Effector memory CD8-positive, alpha-beta T cell (primary cell): Measurements from ENCODE around the gene CDH4.

ENCODE experiments used
- ATAC-seq: fragments of 150-1000 bp; cut with Tn5 transposase; replicated peaks from 2 replicates; pipeline ENCODE4 v1.10.0; 2021; ENCODE audit warnings: mild to moderate bottlenecking, moderate library complexity
- DNase-seq, 3 experiments: peaks; one replicate each; pipeline ENCODE4 v3.0.0; 2021
- H3K27ac Mint-ChIP-seq, 2 donors: one replicate each; pipeline ENCODE4 v1.8.0; 2022; ENCODE audit warnings: mild to moderate bottlenecking in 2 of 2, mixed read lengths in 2 of 2, moderate library complexity in 2 of 2
- H3K27me3 Mint-ChIP-seq, 2 donors: one replicate each; pipeline ENCODE4 v1.8.0; 2022; ENCODE audit warnings: mixed read lengths in 2 of 2
- H3K36me3 Mint-ChIP-seq: one replicate; pipeline ENCODE4 v1.8.0; 2022; ENCODE audit warnings: mild to moderate bottlenecking, moderate library complexity, mixed read lengths; ENCODE audit not compliant: insufficient read depth
- H3K4me1 Mint-ChIP-seq, 2 donors: one replicate each; pipeline ENCODE4 v1.8.0; 2022; ENCODE audit warnings: low read depth in 2 of 2, mixed read lengths in 2 of 2
- H3K4me3 Mint-ChIP-seq, 2 donors: one replicate each; pipeline ENCODE4 v1.8.0; 2022; ENCODE audit warnings: mild to moderate bottlenecking in 2 of 2, mixed read lengths in 2 of 2, moderate library complexity in 2 of 2
- H3K9me3 Mint-ChIP-seq, 2 donors: one replicate each; pipeline ENCODE4 v1.8.0; 2022; ENCODE audit warnings: mixed read lengths in 2 of 2

Gene CDH4

GRCh38 chr20:61790116-61790827 is 538.2 kb downstream of the CDH4 start:
- H3K27ac Mint-ChIP-seq: no peak overlapping the region
- H3K4me3 Mint-ChIP-seq: no peak overlapping the region
- peaks cover 15 to 17% of the 10 kb centered on the region in 2 donors for H3K27me3 Mint-ChIP-seq
- DNase-seq (no peak), ATAC-seq (no peak)
- H3K36me3 Mint-ChIP-seq: no peaks in the 10 kb centered on the region
- H3K4me1 Mint-ChIP-seq: no peaks in the 10 kb centered on the region
- H3K9me3 Mint-ChIP-seq: peaks cover 4 to 15% of the 10 kb centered on the region in 2 donors

- Mint-ChIP-seq H3K4me3 (no peak overlapping the region), H3K9me3 (peaks cover 4 to 15% of the 10 kb centered on the region in 2 donors), H3K4me1 (no peaks in the 10 kb centered on the region), H3K27me3 (peaks cover 16 to 18% of the 10 kb centered on the region in 2 donors), H3K27ac (no peak overlapping the region), H3K36me3 (no peaks in the 10 kb centered on the region)
- DNase-seq (no peak), ATAC-seq (no peak)
These were observed 539.9 kb downstream of the CDH4 start for GRCh38 chr20:61791995-61792394.

GRCh38 chr20:61795669-61796630 is 543.9 kb downstream of the CDH4 start:
- Mint-ChIP-seq H3K4me3 (no peak overlapping the region), H3K27me3 (peaks cover 5 to 21% of the 10 kb centered on the region in 2 donors), H3K36me3 (no peaks in the 10 kb centered on the region), H3K27ac (no peak overlapping the region), H3K9me3 (peaks cover 0 to 2% of the 10 kb centered on the region in 2 donors), H3K4me1 (no peaks in the 10 kb centered on the region)
- ATAC-seq: no peak
- no peak for DNase-seq

- Mint-ChIP-seq H3K27me3 (peaks cover 0 to 23% of the 10 kb centered on the region in 2 donors), H3K4me1 (no peaks in the 10 kb centered on the region), H3K4me3 (no peak overlapping the region), H3K9me3 (no peaks in the 10 kb centered on the region), H3K36me3 (no peaks in the 10 kb centered on the region), H3K27ac (no peak overlapping the region)
- DNase-seq (no peak), ATAC-seq (no peak)
These were observed 544.7 kb downstream of the CDH4 start for GRCh38 chr20:61796738-61797137.

- no peaks in the 10 kb centered on the region for H3K9me3 Mint-ChIP-seq
- no peak overlapping the region for H3K27ac Mint-ChIP-seq
- ATAC-seq (no peak), DNase-seq (no peak)
- no peak overlapping the region for H3K4me3 Mint-ChIP-seq
- peaks cover 0 to 27% of the 10 kb centered on the region in 2 donors for H3K27me3 Mint-ChIP-seq
- no peaks in the 10 kb centered on the region for H3K36me3 Mint-ChIP-seq
- no peaks in the 10 kb centered on the region for H3K4me1 Mint-ChIP-seq
These were observed 545.1 kb downstream of the CDH4 start for GRCh38 chr20:61797200-61797599.

- DNase-seq (no peak), ATAC-seq (no peak)
- Mint-ChIP-seq H3K27me3 (peaks cover 0 to 28% of the 10 kb centered on the region in 2 donors), H3K4me1 (no peaks in the 10 kb centered on the region), H3K36me3 (no peaks in the 10 kb centered on the region), H3K4me3 (no peak overlapping the region), H3K27ac (no peak overlapping the region), H3K9me3 (no peaks in the 10 kb centered on the region)
These were observed 545.9 kb downstream of the CDH4 start for GRCh38 chr20:61797971-61798411.

- Mint-ChIP-seq H3K4me1 (no peaks in the 10 kb centered on the region), H3K4me3 (no peak overlapping the region), H3K27ac (no peak overlapping the region), H3K27me3 (peaks cover 0 to 35% of the 10 kb centered on the region in 2 donors), H3K36me3 (no peaks in the 10 kb centered on the region), H3K9me3 (no peaks in the 10 kb centered on the region)
- ATAC-seq (no peak), DNase-seq (no peak)
These were observed 546.6 kb downstream of the CDH4 start for GRCh38 chr20:61798632-61799031.

GRCh38 chr20:61799394-61799923 is 547.4 kb downstream of the CDH4 start:
- H3K27me3 Mint-ChIP-seq: peaks cover 2 to 42% of the 10 kb centered on the region in 2 donors
- DNase-seq: no peak
- no peaks in the 10 kb centered on the region for H3K4me1 Mint-ChIP-seq
- ATAC-seq: no peak
- H3K27ac Mint-ChIP-seq: no peak overlapping the region
- no peak overlapping the region for H3K4me3 Mint-ChIP-seq
- H3K36me3 Mint-ChIP-seq: no peaks in the 10 kb centered on the region
- no peaks in the 10 kb centered on the region for H3K9me3 Mint-ChIP-seq

GRCh38 chr20:61799928-61800327 is 547.9 kb downstream of the CDH4 start:
- no peaks in the 10 kb centered on the region for H3K36me3 Mint-ChIP-seq
- H3K27me3 Mint-ChIP-seq: peaks cover 7 to 47% of the 10 kb centered on the region in 2 donors
- DNase-seq: no peak
- no peaks in the 10 kb centered on the region for H3K9me3 Mint-ChIP-seq
- H3K27ac Mint-ChIP-seq: no peak overlapping the region
- H3K4me3 Mint-ChIP-seq: no peak overlapping the region
- ATAC-seq: no peak
- no peaks in the 10 kb centered on the region for H3K4me1 Mint-ChIP-seq

GRCh38 chr20:61800359-61801064 is 548.5 kb downstream of the CDH4 start:
- Mint-ChIP-seq H3K4me3 (no peak overlapping the region), H3K4me1 (no peaks in the 10 kb centered on the region), H3K27me3 (peaks cover 9 to 48% of the 10 kb centered on the region in 2 donors), H3K27ac (no peak overlapping the region), H3K9me3 (no peaks in the 10 kb centered on the region), H3K36me3 (no peaks in the 10 kb centered on the region)
- ATAC-seq (no peak), DNase-seq (no peak)

GRCh38 chr20:61801065-61801360 is 549.0 kb downstream of the CDH4 start:
- Mint-ChIP-seq H3K9me3 (no peaks in the 10 kb centered on the region), H3K27me3 (peaks cover 9 to 51% of the 10 kb centered on the region in 2 donors), H3K4me1 (no peaks in the 10 kb centered on the region), H3K27ac (no peak overlapping the region), H3K4me3 (no peak overlapping the region), H3K36me3 (no peaks in the 10 kb centered on the region)
- ATAC-seq (no peak), DNase-seq (no peak)

- H3K36me3 Mint-ChIP-seq: no peaks in the 10 kb centered on the region
- no peak overlapping the region for H3K4me3 Mint-ChIP-seq
- H3K9me3 Mint-ChIP-seq: no peaks in the 10 kb centered on the region
- H3K4me1 Mint-ChIP-seq: no peaks in the 10 kb centered on the region
- H3K27me3 Mint-ChIP-seq: peaks cover 9 to 52% of the 10 kb centered on the region in 2 donors
- DNase-seq: no peak
- H3K27ac Mint-ChIP-seq: no peak overlapping the region
- no peak for ATAC-seq
These were observed 549.4 kb downstream of the CDH4 start for GRCh38 chr20:61801428-61801827.

- H3K9me3 Mint-ChIP-seq: no peaks in the 10 kb centered on the region
- ATAC-seq (no peak), DNase-seq (no peak)
- no peaks in the 10 kb centered on the region for H3K4me1 Mint-ChIP-seq
- no peak overlapping the region for H3K4me3 Mint-ChIP-seq
- peaks cover 9 to 52% of the 10 kb centered on the region in 2 donors for H3K27me3 Mint-ChIP-seq
- H3K36me3 Mint-ChIP-seq: no peaks in the 10 kb centered on the region
- no peak overlapping the region for H3K27ac Mint-ChIP-seq
These were observed 549.9 kb downstream of the CDH4 start for GRCh38 chr20:61801857-61802442.
